ENCODE measurements around the gene DNER.
"Not testable (repeated sequence)": the region's sequence is repeated elsewhere in the genome, so short reads cannot be mapped to it uniquely, and the experiment has no call there.

DNER gene

GRCh38 chr2:229407170-229407569 lies 307.2 kb downstream of the DNER start:
- DNase-seq (ENCODE audit: low read depth, low spot score): no peak

GRCh38 chr2:229405796-229406195 lies 308.6 kb downstream of the DNER start:
- no peak for DNase-seq (ENCODE audit: low read depth, low spot score)

- no peak for DNase-seq (ENCODE audit: low read depth, low spot score)
These were observed 311.1 kb downstream of the DNER start for GRCh38 chr2:229403296-229403695.

- no peak for DNase-seq (ENCODE audit: low read depth, low spot score)
These were observed 313.0 kb downstream of the DNER start for GRCh38 chr2:229401171-229401865.

- DNase-seq (ENCODE audit: low read depth, low spot score): no peak
These were observed 320.4 kb downstream of the DNER start for GRCh38 chr2:229393926-229394325.

- no peak for DNase-seq (ENCODE audit: low read depth, low spot score)
These were observed 322.2 kb downstream of the DNER start for GRCh38 chr2:229392196-229392595.

GRCh38 chr2:229388731-229389130 lies 325.6 kb downstream of the DNER start:
- DNase-seq (ENCODE audit: low read depth, low spot score): no peak

GRCh38 chr2:229387866-229388265 lies 326.5 kb downstream of the DNER start:
- no peak for DNase-seq (ENCODE audit: low read depth, low spot score)

- no peak for DNase-seq (ENCODE audit: low read depth, low spot score)
These were observed 334.2 kb downstream of the DNER start for GRCh38 chr2:229380101-229380625.

GRCh38 chr2:229378386-229378785 lies 336.0 kb downstream of the DNER start:
- no peak for DNase-seq (ENCODE audit: low read depth, low spot score)

GRCh38 chr2:229376866-229377265 lies 337.5 kb downstream of the DNER start:
- no peak for DNase-seq (ENCODE audit: low read depth, low spot score)

GRCh38 chr2:229375251-229375650 lies 339.1 kb downstream of the DNER start:
- no peak for DNase-seq (ENCODE audit: low read depth, low spot score)

GRCh38 chr2:229373311-229373710 lies 341.0 kb downstream of the DNER start:
- not testable (repeated sequence) for DNase-seq (ENCODE audit: low read depth, low spot score)

- no peak for DNase-seq (ENCODE audit: low read depth, low spot score)
These were observed 342.1 kb downstream of the DNER start for GRCh38 chr2:229372207-229372606.

- no peak for DNase-seq (ENCODE audit: low read depth, low spot score)
These were observed 343.3 kb downstream of the DNER start for GRCh38 chr2:229371086-229371485.

- no peak for DNase-seq (ENCODE audit: low read depth, low spot score)
These were observed 343.8 kb downstream of the DNER start for GRCh38 chr2:229370509-229370908.

- DNase-seq (ENCODE audit: low read depth, low spot score): no peak
These were observed 351.1 kb downstream of the DNER start for GRCh38 chr2:229363185-229363814.

GRCh38 chr2:229350883-229351282 lies 363.5 kb downstream of the DNER start:
- no peak for DNase-seq (ENCODE audit: low read depth, low spot score)

- DNase-seq (ENCODE audit: low read depth, low spot score): no peak
These were observed 364.1 kb downstream of the DNER start for GRCh38 chr2:229350117-229350805.

- no peak for DNase-seq (ENCODE audit: low read depth, low spot score)
These were observed 366.2 kb downstream of the DNER start for GRCh38 chr2:229348128-229348527.

GRCh38 chr2:229346816-229347540 lies 367.4 kb downstream of the DNER start:
- DNase-seq (ENCODE audit: low read depth, low spot score): no peak

- DNase-seq (ENCODE audit: low read depth, low spot score): no peak
These were observed 369.4 kb downstream of the DNER start for GRCh38 chr2:229344955-229345354.

Data from iPS DF 19.7 (cell line).